Thymus (tissue), 11 donors: Measurements from ENCODE around the gene ECHDC3. TPM values are rescaled to one million over a fixed set of nuclear protein-coding genes. Genes with fewer than 3 reads are reported as not detected.

Source experiments
- DNase-seq, 9 donors: peaks; one replicate each; pipeline ENCODE4 v3.0.0-alpha.2; 2013; ENCODE audit warnings: low spot score in 9 of 9, low read depth in 6 of 9, missing footprints in 1 of 9
- H3K27ac ChIP-seq, 2 donors: one replicate each; pipeline ENCODE4 v1.5.1; 2013; ENCODE audit warnings: control low read depth in 1 of 2, low read depth in 1 of 2, low read length in 1 of 2, mild to moderate bottlenecking in 1 of 2, moderate library complexity in 1 of 2
- H3K27me3 ChIP-seq, 2 donors: one replicate each; pipeline ENCODE4 v1.5.1; 2013; ENCODE audit warnings: low read length in 1 of 2; ENCODE audit not compliant: control insufficient read depth in 2 of 2, insufficient read depth in 1 of 2
- H3K36me3 ChIP-seq, 2 donors: one replicate each; pipeline ENCODE4 v1.5.1; 2013; ENCODE audit warnings: low read length in 1 of 2, mild to moderate bottlenecking in 1 of 2, moderate library complexity in 1 of 2; ENCODE audit not compliant: control insufficient read depth in 2 of 2, insufficient read depth in 2 of 2
- H3K4me1 ChIP-seq, 2 donors: one replicate each; pipeline ENCODE4 v1.5.1; 2013; ENCODE audit warnings: low read length in 2 of 2; ENCODE audit not compliant: control insufficient read depth in 2 of 2, insufficient read depth in 2 of 2
- H3K4me3 ChIP-seq, 2 donors: one replicate each; pipeline ENCODE4 v1.5.1; 2013; ENCODE audit warnings: low read length in 2 of 2, control low read depth in 1 of 2, mild to moderate bottlenecking in 1 of 2
- H3K9me3 ChIP-seq, 2 donors: one replicate each; pipeline ENCODE4 v1.5.1; 2013; ENCODE audit warnings: low read length in 1 of 2, mild to moderate bottlenecking in 1 of 2; ENCODE audit not compliant: control insufficient read depth in 2 of 2, insufficient read depth in 1 of 2
- WGBS: extraction: QIAGEN DNeasy Blood & Tissue Kit; methylation state at CpG from one replicate; pipeline ENCODE4 v1.1.7; 2013; 5-methylcytosine and 5-hydroxymethylcytosine counted together
- polyA plus RNA-seq: library from polyadenylated mRNA; stranded (reverse); fragments of 200-250 nt; gene quantifications from one replicate; pipeline ENCODE4 v1.2.3, GENCODE V29; 2013
- total RNA-seq: library from RNA; stranded (reverse); fragments of 120-200 nt; gene quantifications from one replicate; pipeline ENCODE4 v1.2.4, GENCODE V29; 2013
- donor health status: healthy.

Gene ECHDC3
- total and polyA plus RNA-seq, 2 donors: 3.0 to 13.2 TPM

DNA sequence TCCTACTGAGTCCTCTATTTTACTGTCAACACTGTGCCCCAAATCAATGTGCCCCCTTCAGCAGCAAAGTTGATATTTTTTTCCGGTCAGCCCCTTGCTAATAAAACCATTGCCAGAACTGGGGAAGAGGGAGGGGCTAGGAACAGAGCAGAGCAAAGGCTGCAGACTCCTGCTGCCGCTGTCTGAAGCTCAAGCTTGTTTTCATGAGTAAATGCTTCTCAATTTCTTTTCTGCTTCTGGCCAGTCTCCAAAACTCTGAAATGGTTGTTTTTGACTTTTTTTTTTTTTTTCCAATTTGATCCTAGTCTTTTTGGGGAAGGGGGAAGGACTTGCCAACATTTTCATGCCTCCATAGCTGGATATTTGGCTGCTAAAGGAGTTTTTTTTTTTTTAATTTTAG lies 54.3 kb downstream of the ECHDC3 start:
- Histone ChIP-seq H3K36me3 (no peaks in the 10 kb centered on the region), H3K4me1 (peaks cover 0 to 3% of the 10 kb centered on the region in 2 donors), H3K9me3 (no peaks in the 10 kb centered on the region), H3K27ac (no peak overlapping the region), H3K27me3 (no peaks in the 10 kb centered on the region), H3K4me3 (no peak overlapping the region)
- no peak for DNase-seq
- WGBS: 97% methylated on average over 2 of the region's 2 CpGs

- no peak for DNase-seq
- Histone ChIP-seq H3K4me3 (no peak overlapping the region), H3K36me3 (no peaks in the 10 kb centered on the region), H3K27ac (no peak overlapping the region), H3K27me3 (no peaks in the 10 kb centered on the region), H3K4me1 (peaks cover 0 to 3% of the 10 kb centered on the region in 2 donors), H3K9me3 (no peaks in the 10 kb centered on the region)
- WGBS: 97% methylated on average over 10 of the region's 10 CpGs
Observed at GRCh38 chr10:11797281-11797680, 55.1 kb downstream of the ECHDC3 start.

- Histone ChIP-seq H3K9me3 (no peaks in the 10 kb centered on the region), H3K4me3 (no peak overlapping the region), H3K27me3 (no peaks in the 10 kb centered on the region), H3K36me3 (no peaks in the 10 kb centered on the region), H3K4me1 (peaks cover 0 to 3% of the 10 kb centered on the region in 2 donors), H3K27ac (no peak overlapping the region)
- DNase-seq: no peak
- 94% methylated on average over 12 of the region's 12 CpGs for WGBS
Observed at GRCh38 chr10:11797847-11798633, 55.9 kb downstream of the ECHDC3 start.

GRCh38 chr10:11798845-11799735 lies 56.9 kb downstream of the ECHDC3 start:
- no peak for DNase-seq
- Histone ChIP-seq H3K4me1 (peaks cover 0 to 3% of the 10 kb centered on the region in 2 donors), H3K9me3 (no peaks in the 10 kb centered on the region), H3K27me3 (no peaks in the 10 kb centered on the region), H3K4me3 (no peak overlapping the region), H3K36me3 (no peaks in the 10 kb centered on the region), H3K27ac (no peak overlapping the region)
- WGBS: 79% methylated on average over 18 of the region's 18 CpGs

DNA sequence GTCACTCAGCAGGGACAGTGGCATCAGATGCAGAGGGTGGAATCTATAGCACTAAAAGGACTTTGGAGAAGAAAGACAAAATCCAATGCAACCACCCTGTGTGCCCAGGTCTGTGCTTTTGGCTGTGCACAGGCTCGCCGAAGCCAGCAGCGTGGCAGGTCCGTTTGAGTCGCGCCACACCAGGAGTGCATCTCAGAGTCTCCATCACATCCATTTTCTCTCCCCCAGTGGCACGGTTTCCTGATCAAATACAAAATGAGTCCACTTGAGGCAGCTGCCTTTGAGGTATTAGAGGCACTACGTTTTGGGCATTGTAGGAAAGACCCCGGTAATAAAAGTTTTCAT lies 57.5 kb downstream of the ECHDC3 start:
- Histone ChIP-seq H3K4me3 (no peak overlapping the region), H3K9me3 (peaks cover 0 to 4% of the 10 kb centered on the region in 2 donors), H3K36me3 (no peaks in the 10 kb centered on the region), H3K4me1 (peaks cover 0 to 3% of the 10 kb centered on the region in 2 donors), H3K27me3 (no peaks in the 10 kb centered on the region), H3K27ac (no peak overlapping the region)
- no peak for DNase-seq
- 98% methylated on average over 9 of the region's 9 CpGs for WGBS

GRCh38 chr10:11804336-11804735 lies 62.2 kb downstream of the ECHDC3 start:
- WGBS: 96% methylated on average over 16 of the region's 16 CpGs
- Histone ChIP-seq H3K4me3 (no peak overlapping the region), H3K27me3 (no peaks in the 10 kb centered on the region), H3K9me3 (peaks cover 0 to 4% of the 10 kb centered on the region in 2 donors), H3K27ac (no peak overlapping the region), H3K36me3 (no peaks in the 10 kb centered on the region), H3K4me1 (no peaks in the 10 kb centered on the region)
- DNase-seq: no peak

- no peak overlapping the region for H3K27ac ChIP-seq
- H3K4me1 ChIP-seq: no peaks in the 10 kb centered on the region
- H3K27me3 ChIP-seq: no peaks in the 10 kb centered on the region
- H3K4me3 ChIP-seq: no peak overlapping the region
- WGBS: 93% methylated on average over 4 of the region's 4 CpGs
- H3K9me3 ChIP-seq: peaks cover 0 to 4% of the 10 kb centered on the region in 2 donors
- no peak for DNase-seq
- H3K36me3 ChIP-seq: no peaks in the 10 kb centered on the region
Observed at GRCh38 chr10:11805792-11806191, 63.6 kb downstream of the ECHDC3 start.

- no peak for DNase-seq
- Histone ChIP-seq H3K4me3 (no peak overlapping the region), H3K27ac (no peak overlapping the region), H3K4me1 (no peaks in the 10 kb centered on the region), H3K27me3 (no peaks in the 10 kb centered on the region), H3K36me3 (no peaks in the 10 kb centered on the region), H3K9me3 (peaks cover 0 to 4% of the 10 kb centered on the region in 2 donors)
- 90% methylated on average over 6 of the region's 6 CpGs for WGBS
Observed at GRCh38 chr10:11806706-11807105, 64.5 kb downstream of the ECHDC3 start.

DNA sequence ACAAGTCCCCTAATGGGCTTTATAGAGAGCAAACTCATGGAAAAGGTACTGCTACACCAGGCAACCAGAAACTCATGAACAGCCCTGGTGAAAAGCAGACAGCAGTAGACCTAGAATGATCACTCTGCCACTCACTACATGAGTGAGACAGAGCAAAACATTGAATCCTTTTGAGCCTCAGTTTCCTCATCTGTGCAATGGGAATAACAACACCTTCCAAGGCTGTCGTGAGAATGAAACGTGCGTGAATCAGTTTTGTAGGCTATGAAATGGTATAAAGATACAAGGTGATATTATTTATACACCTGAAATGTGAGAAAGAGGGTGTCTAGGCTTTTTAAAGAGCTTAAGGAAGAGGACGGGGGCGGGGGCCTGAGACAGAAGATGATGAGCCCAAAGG lies 66.6 kb downstream of the ECHDC3 start:
- no peak for DNase-seq
- Histone ChIP-seq H3K36me3 (no peaks in the 10 kb centered on the region), H3K27me3 (no peaks in the 10 kb centered on the region), H3K27ac (no peak overlapping the region), H3K4me3 (no peak overlapping the region), H3K9me3 (peaks cover 0 to 4% of the 10 kb centered on the region in 2 donors), H3K4me1 (no peaks in the 10 kb centered on the region)
- WGBS: 97% methylated on average over 5 of the region's 5 CpGs
